ENCODE results near the gene STRBP.

STRBP gene

GRCh38 chr9:123237220-123237619 is 31.2 kb downstream of the STRBP start:
- Histone ChIP-seq H3K4me3 (ENCODE audit: low read length) (peak overlapping the region; percentile 64), H3K27ac (ENCODE audit: low read depth, low read length) (peak overlapping the region; percentile 100), H4K20me1 (ENCODE audit: control insufficient read depth, insufficient read depth, low read depth, low read length) (no peaks in the 10 kb centered on the region), H3K4me2 (ENCODE audit: low read length) (peak overlapping the region; percentile 90), H3K36me3 (ENCODE audit: control insufficient read depth, low read length) (peaks cover 50% of the 10 kb centered on the region), H3K4me1 (ENCODE audit: control insufficient read depth, low read length) (peaks cover 97% of the 10 kb centered on the region), H3K27me3 (ENCODE audit: control insufficient read depth, low read length) (no peaks in the 10 kb centered on the region), H3K9me3 (ENCODE audit: control insufficient read depth, insufficient read depth, low read length) (no peaks in the 10 kb centered on the region), H3F3A (ENCODE audit: control insufficient read depth, insufficient read depth) (peaks cover 56% of the 10 kb centered on the region), H3K9me2 (replicated peaks; ENCODE audit: control insufficient read depth, low read length) (no peaks in the 10 kb centered on the region), H3K79me2 (ENCODE audit: control insufficient read depth, low read length) (peaks cover 88% of the 10 kb centered on the region)
- TF ChIP-seq CTCF (IDR thresholded peaks at IDR 0.05; ENCODE audit: low read depth, low read length, poor library complexity, severe bottlenecking) (no peak), EZH2phosphoT487 (IDR thresholded peaks at IDR 0.05; ENCODE audit: borderline replicate concordance, low read length) (no peak)

GRCh38 chr9:123235448-123235847 is 32.9 kb downstream of the STRBP start:
- Histone ChIP-seq H3K9me2 (replicated peaks; ENCODE audit: control insufficient read depth, low read length) (no peaks in the 10 kb centered on the region), H3K4me1 (ENCODE audit: control insufficient read depth, low read length) (peaks cover 97% of the 10 kb centered on the region), H3K36me3 (ENCODE audit: control insufficient read depth, low read length) (peaks cover 60% of the 10 kb centered on the region), H3K27ac (ENCODE audit: low read depth, low read length) (peak overlapping the region; percentile 100), H3K79me2 (ENCODE audit: control insufficient read depth, low read length) (peaks cover 88% of the 10 kb centered on the region), H4K20me1 (ENCODE audit: control insufficient read depth, insufficient read depth, low read depth, low read length) (no peaks in the 10 kb centered on the region), H3K27me3 (ENCODE audit: control insufficient read depth, low read length) (no peaks in the 10 kb centered on the region), H3K4me3 (ENCODE audit: low read length) (peak overlapping the region; percentile 64), H3K9me3 (ENCODE audit: control insufficient read depth, insufficient read depth, low read length) (no peaks in the 10 kb centered on the region), H3F3A (ENCODE audit: control insufficient read depth, insufficient read depth) (peaks cover 54% of the 10 kb centered on the region), H3K4me2 (ENCODE audit: low read length) (peak overlapping the region; percentile 90)
- TF ChIP-seq CTCF (IDR thresholded peaks at IDR 0.05; ENCODE audit: low read depth, low read length, poor library complexity, severe bottlenecking) (no peak), EZH2phosphoT487 (IDR thresholded peaks at IDR 0.05; ENCODE audit: borderline replicate concordance, low read length) (no peak)

GRCh38 chr9:123234853-123235252 is 33.5 kb downstream of the STRBP start:
- Histone ChIP-seq H3K4me3 (ENCODE audit: low read length) (peak overlapping the region; percentile 66), H3F3A (ENCODE audit: control insufficient read depth, insufficient read depth) (peaks cover 48% of the 10 kb centered on the region), H3K9me3 (ENCODE audit: control insufficient read depth, insufficient read depth, low read length) (no peaks in the 10 kb centered on the region), H3K27me3 (ENCODE audit: control insufficient read depth, low read length) (no peaks in the 10 kb centered on the region), H3K79me2 (ENCODE audit: control insufficient read depth, low read length) (peaks cover 88% of the 10 kb centered on the region), H3K27ac (ENCODE audit: low read depth, low read length) (peak overlapping the region; percentile 100), H3K36me3 (ENCODE audit: control insufficient read depth, low read length) (peaks cover 66% of the 10 kb centered on the region), H3K4me1 (ENCODE audit: control insufficient read depth, low read length) (peaks cover 97% of the 10 kb centered on the region), H4K20me1 (ENCODE audit: control insufficient read depth, insufficient read depth, low read depth, low read length) (no peaks in the 10 kb centered on the region), H3K4me2 (ENCODE audit: low read length) (peak overlapping the region; percentile 90), H3K9me2 (replicated peaks; ENCODE audit: control insufficient read depth, low read length) (no peaks in the 10 kb centered on the region)
- TF ChIP-seq CTCF (IDR thresholded peaks at IDR 0.05; ENCODE audit: low read depth, low read length, poor library complexity, severe bottlenecking) (no peak), EZH2phosphoT487 (IDR thresholded peaks at IDR 0.05; ENCODE audit: borderline replicate concordance, low read length) (no peak)

Data from DOHH2 (cell line).